Activated naive CD4-positive, alpha-beta T cell treated with anti-CD3 and anti-CD28 coated beads for 36 hours (primary cell): Measurements from ENCODE around the gene MRM1. TPM values are rescaled to one million over a fixed set of nuclear protein-coding genes. Genes with fewer than 3 reads are reported as not detected.

Experiments
- CTCF ChIA-PET: fragments of 350-600 bp; sonication (Branson Sonifier 250); formaldehyde crosslinking; loops from one replicate; lab custom pipeline; 2021; ENCODE audit warnings: antibody characterized with exemption; lab: Charles Lee
- DNase-seq: peaks from one replicate; pipeline ENCODE4 v3.0.0-alpha.2; 2020
- H3K27ac Mint-ChIP-seq: one replicate; pipeline ENCODE4 v1.8.0; 2021; ENCODE audit warnings: mild to moderate bottlenecking, mixed read lengths
- H3K27me3 Mint-ChIP-seq: one replicate; pipeline ENCODE4 v1.8.0; 2021; ENCODE audit warnings: low read depth, mixed read lengths
- H3K36me3 Mint-ChIP-seq: one replicate; pipeline ENCODE4 v1.8.0; 2021; ENCODE audit warnings: low read depth, mixed read lengths
- H3K4me1 Mint-ChIP-seq: one replicate; pipeline ENCODE4 v1.8.0; 2021; ENCODE audit warnings: low read depth, mixed read lengths
- H3K4me3 Mint-ChIP-seq: one replicate; pipeline ENCODE4 v1.8.0; 2021; ENCODE audit warnings: mild to moderate bottlenecking, moderate library complexity, mixed read lengths
- H3K9me3 Mint-ChIP-seq: one replicate; pipeline ENCODE4 v1.8.0; 2021; ENCODE audit warnings: mixed read lengths
- intact Hi-C: fragments of 100-400 bp; cut with micrococcal nuclease; formaldehyde crosslinking; loops from one replicate; pipeline ENCODE4 v1.15.1; 2023
- total RNA-seq, 2 experiments: library from RNA; stranded (reverse); gene quantifications; one replicate each; pipeline ENCODE4 v1.2.3, GENCODE V29; 2021

Gene MRM1
- total RNA-seq, 2 experiments from 2014 or later, result 11.0 to 11.3 TPM

- H3K4me3 Mint-ChIP-seq, result no peak overlapping the region
- no peak overlapping the region for H3K27ac Mint-ChIP-seq
- H3K36me3 Mint-ChIP-seq, result no peaks in the 10 kb centered on the region
- intact Hi-C loops, result no loop called here
- H3K4me1 Mint-ChIP-seq, result no peaks in the 10 kb centered on the region
- no peaks in the 10 kb centered on the region for H3K27me3 Mint-ChIP-seq
- CTCF ChIA-PET, result interaction anchor here (1.4 to 3.2 kb wide), 2 partner anchors 9 to 14 kb away, joined by 5 to 7 read pairs; no protein-coding TSS in a partner anchor
- no peaks in the 10 kb centered on the region for H3K9me3 Mint-ChIP-seq
- DNase-seq, result no peak
Measured at GRCh38 chr17:36616061-36617029, 15.0 kb downstream of the MRM1 start.

DNA sequence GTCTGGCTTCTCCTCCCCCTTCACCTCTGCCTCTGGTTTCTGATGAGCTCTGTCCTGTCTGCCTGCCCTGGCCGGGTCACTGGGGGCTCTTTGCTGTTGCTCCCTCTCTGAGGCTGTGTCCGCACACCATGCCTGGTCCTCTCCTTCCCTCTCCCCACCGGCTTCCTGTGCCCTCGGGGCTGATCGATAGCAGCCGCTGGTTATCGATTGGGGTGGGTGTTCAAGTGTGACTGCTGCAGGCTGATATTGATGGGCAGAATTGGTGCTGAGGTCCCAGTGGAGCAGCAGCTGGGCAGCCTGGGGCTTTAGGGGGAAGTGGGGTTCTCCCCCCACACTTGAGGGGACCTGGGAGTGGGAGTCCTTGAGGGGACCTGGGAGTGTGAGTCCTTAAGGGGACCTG is 16.4 kb downstream of the MRM1 start:
- Mint-ChIP-seq H3K27me3 (no peaks in the 10 kb centered on the region), H3K36me3 (no peaks in the 10 kb centered on the region), H3K9me3 (no peaks in the 10 kb centered on the region), H3K4me1 (no peaks in the 10 kb centered on the region), H3K27ac (no peak overlapping the region), H3K4me3 (no peak overlapping the region)
- CTCF ChIA-PET, result interaction anchor here (1.4 kb wide), 1 partner anchor 15 kb away, joined by 5 read pairs; no protein-coding TSS in a partner anchor
- DNase-seq, result no peak
- intact Hi-C loops, result no loop called here

GRCh38 chr17:36623281-36623680 is 21.9 kb downstream of the MRM1 start:
- no peak overlapping the region for H3K4me3 Mint-ChIP-seq
- intact Hi-C loops, result loop anchor here (10.0 kb wide), 1 partner anchor 612 kb away; no protein-coding TSS in a partner anchor
- H3K36me3 Mint-ChIP-seq, result no peaks in the 10 kb centered on the region
- no peaks in the 10 kb centered on the region for H3K9me3 Mint-ChIP-seq
- no peak overlapping the region for H3K27ac Mint-ChIP-seq
- CTCF ChIA-PET, result interaction anchor here (3.4 kb wide), 1 partner anchor 21 kb away, joined by 26 read pairs; the partner anchor contains the start of gene MRM1
- H3K4me1 Mint-ChIP-seq, result no peaks in the 10 kb centered on the region
- no peak for DNase-seq
- H3K27me3 Mint-ChIP-seq, result no peaks in the 10 kb centered on the region

- CTCF ChIA-PET, result interaction anchor here (1.0 to 3.4 kb wide), 8 partner anchors 9 to 444 kb away, joined by 3 to 26 read pairs (median 4); partner anchors contain the start of gene MRM1
- no peaks in the 10 kb centered on the region for H3K9me3 Mint-ChIP-seq
- no peaks in the 10 kb centered on the region for H3K36me3 Mint-ChIP-seq
- H3K27ac Mint-ChIP-seq, result no peak overlapping the region
- DNase-seq, result no peak
- H3K4me3 Mint-ChIP-seq, result no peak overlapping the region
- H3K27me3 Mint-ChIP-seq, result no peaks in the 10 kb centered on the region
- no peaks in the 10 kb centered on the region for H3K4me1 Mint-ChIP-seq
- intact Hi-C loops, result loop anchor here (10.0 kb wide), 1 partner anchor 610 kb away; no protein-coding TSS in a partner anchor
Measured at GRCh38 chr17:36625188-36625587, 23.8 kb downstream of the MRM1 start.

DNA sequence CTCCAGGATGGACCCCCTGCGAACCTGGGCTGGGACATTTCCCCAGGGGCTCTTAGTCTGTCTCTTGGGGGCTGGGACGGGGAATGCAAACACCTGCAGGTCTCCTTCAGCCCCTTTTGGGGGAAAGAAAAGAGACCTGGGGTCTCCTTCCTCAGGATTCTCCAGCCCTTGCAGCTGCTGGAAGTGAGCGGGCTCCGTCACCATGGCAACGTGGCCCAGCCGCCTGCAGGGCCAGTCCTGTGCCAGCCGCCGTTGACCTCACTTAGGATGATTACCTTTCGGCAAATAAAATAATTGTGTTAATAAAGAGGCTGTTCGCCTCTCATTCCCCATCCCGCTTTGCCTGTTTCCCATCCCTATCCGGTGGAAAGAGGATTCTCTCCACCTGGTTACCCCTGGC is 25.7 kb downstream of the MRM1 start:
- no peaks in the 10 kb centered on the region for H3K9me3 Mint-ChIP-seq
- intact Hi-C loops, result loop anchor here (10.0 kb wide), 1 partner anchor 608 kb away; no protein-coding TSS in a partner anchor
- no peak for DNase-seq
- CTCF ChIA-PET, result interaction anchor here (0.6 to 3.5 kb wide), 4 partner anchors 24 to 421 kb away, joined by 3 to 23 read pairs (median 6); no protein-coding TSS in a partner anchor
- no peak overlapping the region for H3K4me3 Mint-ChIP-seq
- no peaks in the 10 kb centered on the region for H3K27me3 Mint-ChIP-seq
- H3K27ac Mint-ChIP-seq, result no peak overlapping the region
- no peaks in the 10 kb centered on the region for H3K4me1 Mint-ChIP-seq
- H3K36me3 Mint-ChIP-seq, result no peaks in the 10 kb centered on the region

DNA sequence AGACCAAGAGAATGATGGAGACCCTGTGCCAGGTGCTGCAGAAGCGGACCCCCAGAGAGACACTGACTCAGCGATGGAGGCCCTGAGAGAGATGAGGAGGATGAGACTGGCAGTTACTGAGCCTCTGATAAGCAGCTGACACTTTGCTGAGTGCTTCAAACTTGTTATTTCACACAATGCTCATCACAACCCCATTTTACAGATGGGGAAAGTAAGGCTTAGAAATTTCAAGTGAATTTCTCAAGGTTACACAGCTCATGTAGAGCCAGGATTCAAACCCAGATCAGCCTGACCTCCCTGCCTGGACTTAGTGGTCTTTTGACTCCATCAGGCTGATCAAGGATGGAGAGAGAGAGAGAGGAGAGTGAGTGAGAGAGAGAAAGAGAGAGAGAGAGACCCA is 27.2 kb downstream of the MRM1 start:
- Mint-ChIP-seq H3K27me3 (no peaks in the 10 kb centered on the region), H3K4me1 (no peaks in the 10 kb centered on the region), H3K36me3 (no peaks in the 10 kb centered on the region), H3K27ac (no peak overlapping the region), H3K4me3 (no peak overlapping the region), H3K9me3 (no peaks in the 10 kb centered on the region)
- DNase-seq, result no peak
- CTCF ChIA-PET, result interaction anchor here (0.6 to 3.5 kb wide), 11 partner anchors 15 to 746 kb away, joined by 3 to 23 read pairs (median 4); no protein-coding TSS in a partner anchor
- intact Hi-C loops, result loop anchor here (10.0 kb wide), 1 partner anchor 606 kb away; no protein-coding TSS in a partner anchor

GRCh38 chr17:36629252-36629847 is 28.0 kb downstream of the MRM1 start:
- Mint-ChIP-seq H3K9me3 (no peaks in the 10 kb centered on the region), H3K36me3 (no peaks in the 10 kb centered on the region), H3K27me3 (no peaks in the 10 kb centered on the region), H3K27ac (no peak overlapping the region), H3K4me1 (no peaks in the 10 kb centered on the region), H3K4me3 (no peak overlapping the region)
- DNase-seq, result peak; percentile 87
- CTCF ChIA-PET, result interaction anchor here (0.6 to 3.5 kb wide), 7 partner anchors 91 to 745 kb away, joined by 3 to 23 read pairs (median 4); no protein-coding TSS in a partner anchor
- intact Hi-C loops, result loop anchor here (1.0 to 10.0 kb wide), 5 partner anchors 75 to 744 kb away; no protein-coding TSS in a partner anchor

DNA sequence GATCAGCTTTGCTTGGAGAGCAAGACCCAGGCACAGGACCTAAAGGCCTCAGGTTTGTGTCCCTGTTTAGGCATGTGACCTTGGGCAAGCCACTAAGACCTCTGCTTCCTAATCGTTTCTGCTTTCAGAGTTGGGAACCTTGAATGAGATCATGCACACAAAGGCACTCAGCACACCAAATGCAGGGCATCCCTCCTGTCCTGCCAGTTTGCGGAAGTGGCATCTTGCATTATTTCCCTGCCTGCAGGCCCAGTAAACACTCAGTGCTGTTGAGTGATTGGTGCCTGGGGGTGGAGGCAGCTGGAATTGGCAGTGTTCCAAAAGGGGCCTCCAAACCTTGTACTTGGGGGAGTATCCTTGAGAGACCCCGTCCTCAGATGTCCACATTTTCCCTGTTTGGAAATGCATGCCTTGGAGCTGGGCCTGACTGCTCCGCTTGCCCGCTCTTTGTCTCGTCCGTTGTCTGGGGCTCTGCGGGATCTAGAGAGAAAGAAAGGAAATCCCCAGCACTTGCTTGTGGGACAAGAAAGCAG is 28.7 kb downstream of the MRM1 start:
- intact Hi-C loops, result loop anchor here (1.0 to 10.0 kb wide), 5 partner anchors 74 to 743 kb away; no protein-coding TSS in a partner anchor
- H3K4me1 Mint-ChIP-seq, result no peaks in the 10 kb centered on the region
- H3K9me3 Mint-ChIP-seq, result no peaks in the 10 kb centered on the region
- DNase-seq, result no peak
- no peaks in the 10 kb centered on the region for H3K36me3 Mint-ChIP-seq
- H3K27ac Mint-ChIP-seq, result no peak overlapping the region
- no peaks in the 10 kb centered on the region for H3K27me3 Mint-ChIP-seq
- no peak overlapping the region for H3K4me3 Mint-ChIP-seq
- CTCF ChIA-PET, result interaction anchor here (0.6 to 3.5 kb wide), 7 partner anchors 90 to 418 kb away, joined by 3 to 23 read pairs (median 4); no protein-coding TSS in a partner anchor

DNA sequence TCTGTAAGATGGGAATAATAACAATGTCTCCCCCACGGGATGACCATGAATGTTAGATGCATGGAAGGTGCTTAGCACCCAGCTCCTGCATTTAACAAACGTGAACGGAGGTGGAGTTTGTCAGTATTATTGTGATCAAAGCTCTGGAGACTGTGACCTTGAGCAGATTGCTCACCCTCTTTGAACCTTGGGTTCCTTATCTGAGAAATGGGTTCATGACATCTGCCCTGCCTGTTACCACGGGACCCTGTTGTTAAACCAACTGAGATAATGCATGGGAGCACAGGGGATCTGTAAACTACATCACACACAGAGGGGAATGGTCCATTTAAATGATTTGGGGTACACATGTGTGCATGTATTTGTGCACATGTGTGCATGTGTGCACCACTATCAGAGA is 29.6 kb downstream of the MRM1 start:
- H3K4me1 Mint-ChIP-seq, result no peaks in the 10 kb centered on the region
- no peaks in the 10 kb centered on the region for H3K36me3 Mint-ChIP-seq
- intact Hi-C loops, result no loop called here

DNA sequence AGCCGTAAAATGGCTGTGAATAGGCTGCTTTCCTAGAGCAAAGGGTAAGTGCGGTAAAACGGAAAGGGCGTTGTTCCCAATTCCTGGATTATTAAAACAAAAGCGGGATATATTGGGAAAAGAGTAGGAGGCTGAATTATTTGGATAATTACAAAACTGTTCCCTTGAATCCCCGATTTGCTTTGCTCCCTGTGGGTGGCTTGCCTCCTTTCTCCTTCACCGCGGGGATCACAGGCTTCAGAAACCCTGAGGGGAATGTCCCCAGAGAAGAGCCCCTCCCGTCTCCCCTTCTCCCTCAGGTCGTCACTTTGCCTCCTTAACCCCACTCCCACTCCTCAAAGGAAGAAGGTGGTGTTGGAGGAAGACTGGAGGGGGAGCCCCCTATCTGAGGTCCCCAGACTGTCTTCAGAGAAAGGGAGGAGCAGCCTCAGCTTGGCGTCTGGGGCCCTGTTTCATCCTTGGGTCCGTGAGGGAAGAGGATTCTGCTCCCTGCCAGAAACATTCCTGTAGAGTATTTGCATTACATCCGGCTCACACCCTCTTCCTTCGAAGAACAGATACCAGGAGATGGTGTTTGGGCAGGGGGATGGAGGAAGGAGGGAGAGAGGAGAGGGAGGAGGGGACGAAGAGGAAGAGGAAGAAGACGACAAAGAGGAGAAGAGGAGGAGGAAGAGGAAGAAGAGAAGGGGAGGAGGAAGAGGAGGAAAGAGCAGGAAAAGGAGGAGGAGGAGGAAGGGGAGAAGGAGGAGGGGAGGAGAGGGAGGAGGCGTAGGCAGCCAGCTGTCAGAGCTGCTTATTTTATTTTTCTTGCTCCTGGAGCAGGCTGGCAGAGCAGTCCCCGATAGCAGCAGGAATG is 31.8 kb downstream of the MRM1 start:
- H3K9me3 Mint-ChIP-seq, result no peaks in the 10 kb centered on the region
- peaks cover 5% of the 10 kb centered on the region for H3K27me3 Mint-ChIP-seq
- no peaks in the 10 kb centered on the region for H3K4me1 Mint-ChIP-seq
- no peak for DNase-seq
- H3K27ac Mint-ChIP-seq, result no peak overlapping the region
- intact Hi-C loops, result no loop called here
- CTCF ChIA-PET, result interaction anchor here (1.2 kb wide), 1 partner anchor 414 kb away, joined by 3 read pairs; no protein-coding TSS in a partner anchor
- H3K4me3 Mint-ChIP-seq, result no peak overlapping the region
- H3K36me3 Mint-ChIP-seq, result no peaks in the 10 kb centered on the region

More for the DNA sequence above, 29.6 kb downstream of the MRM1 start:
- Mint-ChIP-seq H3K27ac (no peak overlapping the region), H3K9me3 (no peaks in the 10 kb centered on the region), H3K4me3 (no peak overlapping the region), H3K27me3 (no peaks in the 10 kb centered on the region)
- CTCF ChIA-PET, result interaction anchor here (0.5 to 1.6 kb wide), 2 partner anchors 27 to 533 kb away, joined by 4 to 5 read pairs; no protein-coding TSS in a partner anchor
- no peak for DNase-seq

DNA sequence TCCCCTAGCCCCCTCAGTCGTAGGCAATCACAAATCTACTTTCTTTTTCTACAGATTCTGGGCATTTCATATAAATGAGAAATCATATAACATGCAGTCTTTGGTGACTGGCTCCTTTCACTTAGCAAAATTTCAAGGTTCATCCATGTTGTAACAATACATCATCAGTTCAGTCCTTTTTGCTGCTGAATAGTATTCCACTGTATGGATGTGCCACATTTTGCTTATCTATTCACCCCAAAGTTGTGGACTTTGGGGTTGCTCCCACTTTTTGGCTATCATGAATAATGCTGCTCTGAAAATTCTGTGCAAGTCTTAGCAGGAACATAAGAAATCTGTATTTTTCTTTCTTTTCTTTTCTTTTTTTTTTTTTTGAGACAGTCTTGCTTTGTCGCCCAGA is 39.0 kb downstream of the MRM1 start:
- Mint-ChIP-seq H3K9me3 (no peaks in the 10 kb centered on the region), H3K27me3 (peaks cover 63% of the 10 kb centered on the region), H3K27ac (no peak overlapping the region), H3K4me3 (no peak overlapping the region), H3K4me1 (peaks cover 9% of the 10 kb centered on the region), H3K36me3 (peaks cover 2% of the 10 kb centered on the region)
- CTCF ChIA-PET, result interaction anchor here (1.0 to 2.7 kb wide), 2 partner anchors 36 to 407 kb away, joined by 3 to 6 read pairs; no protein-coding TSS in a partner anchor
- no peak for DNase-seq
- intact Hi-C loops, result loop anchor here (5.0 kb wide), 1 partner anchor 67 kb away; no protein-coding TSS in a partner anchor
